Limb (tissue), 2 donors: ENCODE data around the gene AHSP.
"Not testable (repeated sequence)": the region's sequence is repeated elsewhere in the genome, so short reads cannot be mapped to it uniquely, and the experiment has no call there.

Source experiments
- DNase-seq, 2 donors: peaks; one replicate each; pipeline ENCODE4 v3.0.0-alpha.2; 2016; ENCODE audit errors: extremely low spot score in 2 of 2

The AHSP gene, protein sequence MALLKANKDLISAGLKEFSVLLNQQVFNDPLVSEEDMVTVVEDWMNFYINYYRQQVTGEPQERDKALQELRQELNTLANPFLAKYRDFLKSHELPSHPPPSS

DNA sequence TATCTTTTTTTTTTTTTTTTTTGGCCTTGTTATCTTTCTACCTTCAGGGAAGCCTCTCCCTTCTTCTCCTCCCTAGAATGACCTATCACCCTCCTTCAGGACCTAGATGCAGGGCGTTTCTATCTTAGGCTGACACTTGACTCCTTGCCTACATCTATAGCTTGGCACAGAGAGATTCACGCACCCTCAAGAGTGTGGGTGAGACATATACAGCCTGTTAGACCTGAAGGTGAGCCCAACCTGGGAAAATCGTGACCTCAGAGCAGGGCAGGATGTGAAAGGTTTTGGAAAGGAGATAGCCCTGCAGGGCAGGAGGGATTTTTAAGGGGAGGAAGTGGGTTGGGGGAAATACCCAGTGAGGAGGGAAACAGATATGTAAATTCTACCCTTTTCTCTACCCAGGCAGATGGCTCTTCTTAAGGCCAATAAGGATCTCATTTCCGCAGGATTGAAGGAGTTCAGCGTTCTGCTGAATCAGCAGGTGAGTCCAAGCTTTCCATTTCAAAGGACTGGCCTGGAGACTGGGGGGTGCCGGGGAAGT, at the start of gene AHSP:
TSS of gene AHSP (plus strand) at position 167 of the 541 bp plus-strand sequence. CDS start at position 407, 240 bp downstream.
- DNase-seq: no peak

DNA sequence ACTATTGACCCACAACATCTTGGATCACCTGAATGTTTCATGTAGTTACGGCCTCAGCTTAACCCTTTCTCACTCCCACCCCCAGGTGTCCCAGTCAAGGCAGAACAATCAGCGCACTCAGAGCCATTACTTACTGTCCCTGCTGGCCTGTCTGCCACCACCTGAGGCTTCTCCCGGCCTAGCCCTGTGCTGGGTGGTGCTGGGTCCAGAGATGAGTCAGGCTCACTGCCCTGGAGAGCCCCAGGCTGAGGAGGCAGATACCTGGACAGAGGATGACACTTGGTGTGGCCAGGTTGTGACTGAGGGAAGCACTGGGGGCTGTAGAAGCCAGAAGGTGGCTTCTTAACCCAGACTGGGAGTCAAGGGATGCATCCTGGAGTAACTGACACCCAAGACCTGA, 48.7 kb upstream of the AHSP start:
- DNase-seq: no peak

DNA sequence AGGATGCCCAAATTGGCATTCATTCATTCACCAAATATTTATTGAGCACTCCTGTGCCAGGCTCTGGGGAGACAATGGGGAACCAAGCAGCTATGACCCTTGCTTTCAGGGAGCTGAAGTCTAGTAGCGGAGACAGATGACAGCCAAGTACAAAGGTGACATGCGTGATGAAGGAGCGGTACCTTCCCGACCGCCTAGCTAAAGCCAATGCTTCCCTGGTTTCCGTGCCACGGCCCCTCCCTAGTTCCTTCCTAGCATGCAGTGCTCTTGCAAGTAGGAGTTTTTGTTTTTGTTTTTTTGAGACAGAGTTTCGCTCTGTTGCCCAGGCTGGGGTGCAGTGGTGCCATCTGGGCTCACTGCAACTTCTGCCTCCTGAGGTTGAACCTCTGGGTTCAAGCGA, 47.9 kb upstream of the AHSP start:
- DNase-seq: no peak

DNA sequence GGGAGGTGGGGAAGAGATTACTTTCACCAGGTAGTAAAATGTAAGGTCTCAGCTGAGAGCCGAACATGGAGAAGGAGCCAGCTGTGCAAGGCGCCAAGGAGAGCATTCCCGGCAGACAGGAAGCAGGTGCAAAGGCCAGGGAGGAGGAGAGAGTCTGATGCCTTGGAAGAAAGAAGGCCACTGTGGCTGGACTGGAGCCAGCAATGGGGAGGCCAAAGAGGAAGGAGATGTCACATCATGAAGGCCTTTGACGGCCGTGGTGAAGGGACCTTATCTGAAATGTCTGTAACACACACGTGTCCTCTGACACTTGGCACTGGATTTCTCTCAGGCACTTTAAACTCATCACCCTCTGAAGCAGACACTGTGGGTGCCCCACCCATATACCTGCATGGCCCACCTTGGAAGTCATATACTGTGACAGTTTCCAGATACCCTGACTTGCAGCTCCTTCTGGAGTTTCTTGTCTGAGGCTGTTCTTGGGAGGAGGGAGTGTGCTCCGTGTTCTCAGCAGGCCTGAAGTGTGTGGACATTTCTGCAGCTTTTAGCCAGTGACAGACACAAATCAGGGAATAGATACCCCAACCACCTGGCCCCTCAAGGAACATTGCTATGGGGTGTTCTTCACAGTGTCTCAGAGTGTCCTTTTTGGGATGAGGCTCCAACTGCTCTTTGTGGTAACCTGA, 46.7 kb upstream of the AHSP start:
- DNase-seq: no peak

DNA sequence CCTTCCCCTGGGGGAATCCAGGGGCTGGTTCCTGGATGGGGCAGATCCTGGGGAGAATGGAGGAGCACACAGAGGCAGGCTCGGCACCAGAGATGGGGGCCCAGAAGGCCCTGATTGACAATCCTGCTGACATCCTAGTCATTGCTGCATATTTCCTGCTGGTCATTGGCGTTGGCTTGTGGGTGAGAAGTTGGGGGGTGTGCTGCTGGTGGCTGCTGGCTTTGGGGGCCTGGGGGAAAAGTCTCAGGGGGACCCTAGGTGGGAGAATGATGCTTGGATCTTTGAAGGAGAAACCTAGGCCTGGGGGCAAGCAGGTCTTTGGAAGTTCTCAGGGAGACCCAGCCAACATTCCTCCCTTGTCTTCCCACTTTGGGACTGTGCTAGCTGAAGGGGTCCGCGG, 44.6 kb upstream of the AHSP start, which contains the start of gene SLC5A2:
TSS of gene SLC5A2 (plus strand) at position 43 of the 400 bp plus-strand sequence. CDS start at position 57, 14 bp downstream.
- DNase-seq: no peak

DNA sequence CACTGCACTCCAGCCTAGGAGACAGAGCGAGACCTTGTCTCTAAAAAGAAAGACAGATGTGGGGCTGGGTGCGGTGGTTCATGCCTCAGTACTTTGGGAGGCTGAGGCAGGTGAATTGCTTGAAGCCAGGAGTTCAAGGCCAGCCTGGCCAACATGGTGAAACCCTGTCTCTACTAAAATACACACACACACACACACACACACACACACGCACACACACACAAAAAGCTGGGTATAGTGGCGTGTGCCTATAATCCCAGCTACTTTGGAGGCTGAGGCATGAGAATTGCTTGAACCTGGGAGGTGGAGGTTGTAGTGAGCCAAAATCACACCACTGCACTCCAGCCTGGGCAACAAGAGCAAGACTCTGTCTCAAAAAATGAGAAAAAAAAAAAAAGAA, 43.7 kb upstream of the AHSP start:
- DNase-seq: not testable (repeated sequence)

DNA sequence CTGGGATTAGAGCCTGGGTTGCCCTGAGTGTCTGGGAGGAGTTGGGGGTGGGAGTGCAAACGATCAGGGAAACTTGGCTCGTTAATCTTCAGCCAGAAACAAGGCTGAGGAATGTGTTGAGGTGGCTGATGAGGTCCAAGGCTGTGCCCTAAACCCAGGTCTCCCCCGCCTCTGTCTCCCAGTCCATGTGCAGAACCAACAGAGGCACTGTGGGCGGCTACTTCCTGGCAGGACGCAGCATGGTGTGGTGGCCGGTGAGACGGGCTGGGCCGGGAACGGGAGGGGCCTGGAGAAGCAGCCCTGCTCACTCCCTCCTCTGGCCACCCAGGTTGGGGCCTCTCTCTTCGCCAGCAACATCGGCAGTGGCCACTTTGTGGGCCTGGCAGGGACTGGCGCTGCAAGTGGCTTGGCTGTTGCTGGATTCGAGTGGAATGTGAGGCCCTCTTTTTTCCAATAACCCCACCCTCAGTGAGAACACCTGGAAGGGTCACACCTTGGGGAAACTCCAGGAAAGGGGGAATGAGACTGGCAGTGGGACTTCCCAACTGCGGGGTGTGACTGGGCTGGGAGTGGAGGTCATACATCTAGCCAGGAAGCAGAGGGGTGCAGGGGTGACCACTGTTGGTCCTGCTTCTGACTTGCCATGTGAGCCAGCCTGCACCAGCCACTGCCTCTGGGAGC, 43.1 kb upstream of the AHSP start:
- no peak for DNase-seq

DNA sequence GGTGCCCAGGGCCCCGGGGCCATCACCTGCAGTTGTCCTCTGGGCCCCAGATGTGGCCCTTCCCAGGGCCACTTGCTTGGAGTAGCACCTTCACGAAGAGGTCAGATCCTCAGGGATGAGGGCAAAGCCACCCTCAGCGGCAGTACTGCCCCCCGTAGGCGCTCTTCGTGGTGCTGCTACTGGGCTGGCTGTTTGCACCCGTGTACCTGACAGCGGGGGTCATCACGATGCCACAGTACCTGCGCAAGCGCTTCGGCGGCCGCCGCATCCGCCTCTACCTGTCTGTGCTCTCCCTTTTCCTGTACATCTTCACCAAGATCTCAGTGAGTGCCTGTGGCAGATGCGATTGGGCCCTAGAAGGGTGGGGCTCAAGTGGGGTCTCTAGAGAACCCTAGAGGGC, 42.1 kb upstream of the AHSP start:
- DNase-seq: no peak

DNA sequence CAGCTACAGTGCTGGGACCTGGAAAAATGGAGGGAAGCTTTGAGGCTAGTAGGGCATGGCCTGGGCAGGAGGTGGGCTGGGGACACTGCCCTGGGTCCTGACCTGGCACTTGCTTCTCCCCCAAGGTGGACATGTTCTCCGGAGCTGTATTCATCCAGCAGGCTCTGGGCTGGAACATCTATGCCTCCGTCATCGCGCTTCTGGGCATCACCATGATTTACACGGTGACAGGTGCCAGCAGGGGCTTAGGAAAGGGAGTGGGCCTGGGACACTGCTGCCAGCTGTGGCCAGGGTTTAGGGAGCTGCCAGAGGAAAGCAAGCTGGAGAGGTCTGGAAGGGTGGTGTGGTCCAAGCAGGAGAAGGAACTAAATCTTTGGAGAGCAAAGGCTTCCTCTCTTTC, 41.7 kb upstream of the AHSP start:
- peak in 1 of 2 donors; percentile 51 for DNase-seq

DNA sequence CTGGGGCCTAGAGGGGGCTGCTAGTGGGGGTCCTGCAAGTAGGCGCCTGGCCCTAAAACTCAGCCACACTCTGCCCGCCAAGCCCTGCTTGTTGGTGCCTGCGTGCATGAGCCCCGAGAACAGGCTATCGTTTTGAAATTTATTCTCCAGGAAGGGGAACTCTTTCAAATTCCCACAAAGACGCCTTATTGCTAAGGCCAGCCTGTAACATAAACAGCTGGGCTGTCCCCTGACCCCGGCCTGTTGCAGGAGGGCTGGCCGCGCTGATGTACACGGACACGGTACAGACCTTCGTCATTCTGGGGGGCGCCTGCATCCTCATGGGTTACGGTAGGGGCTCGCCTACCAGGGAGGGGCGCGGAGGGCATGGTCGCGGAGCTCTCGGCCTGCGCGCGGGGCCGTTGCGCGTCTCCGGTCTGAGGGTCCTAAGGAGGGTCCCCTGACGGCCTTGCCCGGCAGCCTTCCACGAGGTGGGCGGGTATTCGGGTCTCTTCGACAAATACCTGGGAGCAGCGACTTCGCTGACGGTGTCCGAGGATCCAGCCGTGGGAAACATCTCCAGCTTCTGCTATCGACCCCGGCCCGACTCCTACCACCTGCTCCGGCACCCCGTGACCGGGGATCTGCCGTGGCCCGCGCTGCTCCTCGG, 40.5 kb upstream of the AHSP start:
- DNase-seq: no peak

DNA sequence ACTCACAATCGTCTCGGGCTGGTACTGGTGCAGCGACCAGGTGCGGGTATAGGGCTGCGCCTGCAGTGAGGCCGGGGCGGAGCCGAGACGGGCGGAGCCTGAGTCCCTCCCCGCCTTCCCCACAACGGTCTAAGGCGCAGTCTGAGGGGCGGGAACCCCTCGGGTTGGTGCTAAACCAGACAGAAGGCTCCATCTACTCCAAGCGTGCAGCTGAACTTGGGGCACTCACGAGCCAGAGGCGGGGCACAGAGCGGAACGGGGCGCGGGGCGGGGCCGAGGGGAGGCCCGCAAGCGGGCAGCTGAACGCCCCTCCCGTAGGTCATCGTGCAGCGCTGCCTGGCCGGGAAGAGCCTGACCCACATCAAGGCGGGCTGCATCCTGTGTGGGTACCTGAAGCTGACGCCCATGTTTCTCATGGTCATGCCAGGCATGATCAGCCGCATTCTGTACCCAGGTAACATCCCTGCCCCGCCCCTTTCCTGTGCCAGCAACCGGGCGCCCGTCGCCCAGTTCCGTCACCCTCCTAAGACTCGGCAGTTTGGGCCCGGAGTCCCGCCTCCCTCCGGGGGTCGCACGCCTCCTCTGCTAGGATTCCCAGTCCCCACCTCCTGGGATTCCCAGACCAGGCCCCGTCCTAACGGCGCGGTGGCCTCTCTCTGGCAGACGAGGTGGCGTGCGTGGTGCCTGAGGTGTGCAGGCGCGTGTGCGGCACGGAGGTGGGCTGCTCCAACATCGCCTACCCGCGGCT, 39.8 kb upstream of the AHSP start:
- peak in 1 of 2 donors; percentile 70 for DNase-seq

DNA sequence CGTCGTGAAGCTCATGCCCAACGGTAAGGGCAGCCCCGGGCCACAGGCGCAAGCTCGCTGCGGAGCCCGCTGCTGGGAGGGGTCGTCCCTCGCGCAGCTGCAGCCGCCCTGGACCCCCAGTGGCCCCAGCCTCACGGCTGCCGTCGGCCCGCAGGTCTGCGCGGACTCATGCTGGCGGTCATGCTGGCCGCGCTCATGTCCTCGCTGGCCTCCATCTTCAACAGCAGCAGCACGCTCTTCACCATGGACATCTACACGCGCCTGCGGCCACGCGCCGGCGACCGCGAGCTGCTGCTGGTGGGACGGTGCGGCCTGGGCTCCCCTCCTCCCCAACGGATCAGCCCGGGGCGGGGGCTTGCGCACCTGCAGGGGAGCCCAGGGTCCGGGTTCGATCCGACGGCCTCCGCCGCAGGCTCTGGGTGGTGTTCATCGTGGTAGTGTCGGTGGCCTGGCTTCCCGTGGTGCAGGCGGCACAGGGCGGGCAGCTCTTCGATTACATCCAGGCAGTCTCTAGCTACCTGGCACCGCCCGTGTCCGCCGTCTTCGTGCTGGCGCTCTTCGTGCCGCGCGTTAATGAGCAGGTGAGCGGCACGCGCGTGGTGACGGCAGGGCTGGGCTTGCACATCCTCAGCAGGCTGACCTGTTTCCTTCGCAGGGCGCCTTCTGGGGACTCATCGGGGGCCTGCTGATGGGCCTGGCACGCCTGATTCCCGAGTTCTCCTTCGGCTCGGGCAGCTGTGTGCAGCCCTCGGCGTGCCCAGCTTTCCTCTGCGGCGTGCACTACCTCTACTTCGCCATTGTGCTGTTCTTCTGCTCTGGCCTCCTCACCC, 39.0 kb upstream of the AHSP start:
- no peak for DNase-seq

DNA sequence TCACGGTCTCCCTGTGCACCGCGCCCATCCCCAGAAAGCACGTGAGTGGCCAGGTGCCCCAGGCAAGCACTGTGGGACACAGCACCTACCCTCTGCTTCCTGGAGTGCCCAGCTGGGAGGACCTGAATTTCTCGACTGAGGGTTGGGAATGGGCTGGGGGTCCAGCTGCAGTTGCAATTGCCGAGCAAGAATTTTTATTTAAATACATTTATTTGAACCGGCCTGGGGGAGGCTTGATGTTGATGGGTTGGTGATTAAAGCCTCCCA, 38.5 kb upstream of the AHSP start:
- DNase-seq: no peak

DNA sequence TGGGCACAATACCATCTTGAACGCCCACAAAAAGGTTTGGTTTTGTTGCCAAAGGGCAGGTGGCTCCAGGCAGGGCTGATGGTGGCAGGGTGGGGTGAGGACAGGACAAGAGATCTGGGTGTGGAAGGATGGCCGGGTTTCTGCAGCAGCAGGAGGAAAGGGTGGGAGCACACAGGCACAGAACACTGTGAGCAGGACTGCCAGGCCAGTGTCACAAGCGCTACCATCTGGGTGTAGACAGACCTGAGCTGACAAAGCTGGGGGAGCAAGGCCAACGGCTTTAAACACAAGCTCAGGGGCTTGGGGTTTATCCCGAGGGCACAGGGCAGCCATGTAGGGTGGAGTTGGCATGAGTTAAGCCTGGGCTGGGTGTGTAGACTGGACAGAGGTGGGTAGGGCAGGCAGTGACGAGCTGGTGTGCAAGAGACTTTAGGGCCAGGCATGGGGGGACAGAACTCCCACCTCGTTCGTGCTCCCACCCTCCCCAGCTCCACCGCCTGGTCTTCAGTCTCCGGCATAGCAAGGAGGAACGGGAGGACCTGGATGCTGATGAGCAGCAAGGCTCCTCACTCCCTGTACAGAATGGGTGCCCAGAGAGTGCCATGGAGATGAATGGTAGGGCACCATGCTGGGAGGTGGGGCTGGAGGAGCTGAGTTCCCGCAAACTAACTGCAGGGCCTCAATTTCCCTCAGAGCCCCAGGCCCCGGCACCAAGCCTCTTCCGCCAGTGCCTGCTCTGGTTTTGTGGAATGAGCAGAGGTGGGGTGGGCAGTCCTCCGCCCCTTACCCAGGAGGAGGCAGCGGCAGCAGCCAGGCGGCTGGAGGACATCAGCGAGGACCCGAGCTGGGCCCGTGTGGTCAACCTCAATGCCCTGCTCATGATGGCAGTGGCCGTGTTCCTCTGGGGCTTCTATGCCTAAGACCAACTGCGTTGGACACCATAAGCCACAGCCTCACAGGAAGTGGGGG, 37.8 kb upstream of the AHSP start:
- no peak for DNase-seq

DNA sequence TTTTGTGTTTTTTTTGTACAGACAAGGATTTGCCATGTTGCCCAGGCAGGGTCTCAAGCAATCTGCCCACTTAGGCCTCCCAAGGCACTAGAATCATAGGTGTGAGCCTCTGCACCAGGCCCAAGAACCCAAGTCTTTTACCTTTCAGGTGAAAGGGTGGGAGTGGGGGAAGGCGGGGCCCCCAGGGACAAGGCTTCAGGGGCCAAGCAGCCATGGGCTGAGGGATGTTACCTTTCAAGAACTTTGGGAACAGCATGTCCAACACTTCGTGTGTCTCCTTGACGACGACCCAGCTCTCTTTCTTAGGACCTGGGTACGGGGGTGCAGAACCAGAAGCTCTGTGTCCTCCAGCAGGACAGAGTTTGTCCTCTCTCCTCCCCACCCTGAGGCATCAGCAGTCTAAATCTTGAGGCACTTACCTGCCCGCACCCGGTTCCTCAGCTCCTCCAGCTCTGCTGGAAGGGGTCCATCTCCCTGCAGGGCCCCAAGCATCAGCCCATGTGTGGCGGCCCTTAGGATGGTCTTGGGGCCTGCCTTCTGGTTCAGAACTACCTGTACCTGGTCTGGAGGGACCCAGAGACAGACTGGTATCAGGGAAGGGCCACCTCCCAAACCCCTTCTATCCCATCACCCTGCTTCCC, 35.8 kb upstream of the AHSP start:
- DNase-seq: no peak

DNA sequence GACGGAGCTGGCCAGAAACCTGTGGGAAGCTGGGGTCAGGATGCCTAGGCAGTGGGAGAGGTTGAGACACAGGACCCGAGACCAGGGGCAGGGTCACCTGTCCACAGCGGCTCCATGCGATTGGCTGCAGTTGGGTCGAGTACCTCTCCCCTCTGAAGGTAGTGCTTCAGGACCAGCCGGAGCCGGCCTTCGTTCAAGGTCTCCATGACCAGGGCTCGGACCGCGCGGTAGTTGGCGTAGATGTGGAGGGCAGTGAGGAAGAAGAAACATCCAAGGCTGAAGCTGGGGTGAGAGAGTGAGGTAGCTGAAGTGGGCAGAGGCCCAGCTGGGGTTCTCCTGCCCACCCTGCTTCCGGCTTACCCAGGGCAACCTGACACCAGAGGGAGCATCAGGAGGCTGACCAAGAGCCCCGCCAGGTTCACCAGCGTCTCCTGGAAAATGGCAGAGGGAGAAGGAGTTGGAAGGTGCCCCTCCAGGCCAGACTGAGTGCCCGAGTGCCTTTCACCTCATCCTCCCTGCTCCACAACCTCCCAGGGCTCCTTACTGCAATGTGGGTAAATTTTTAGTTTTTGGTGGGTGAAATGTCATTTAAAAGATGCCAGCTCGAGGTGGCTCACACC, 34.1 kb upstream of the AHSP start:
- no peak for DNase-seq

DNA sequence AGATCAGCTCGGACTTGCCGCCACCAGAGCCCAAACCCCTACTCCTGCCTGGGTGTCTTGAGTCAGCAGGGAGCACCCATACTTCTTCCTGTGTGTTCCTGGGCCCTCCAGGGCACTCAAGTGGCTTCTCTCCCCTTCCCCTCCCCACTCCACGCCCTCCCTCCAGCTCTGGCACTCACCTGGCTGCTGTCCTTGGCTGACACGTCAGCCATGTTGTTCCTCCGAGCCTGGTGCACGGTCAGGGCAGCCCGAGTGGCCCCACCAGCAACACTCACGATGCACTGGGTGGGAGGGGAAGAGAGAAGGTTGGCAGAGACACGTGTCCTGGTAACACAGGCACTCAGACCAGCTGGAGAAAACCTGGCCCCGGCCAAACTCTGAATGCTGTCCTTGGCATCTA, 31.0 kb upstream of the AHSP start:
- no peak for DNase-seq

DNA sequence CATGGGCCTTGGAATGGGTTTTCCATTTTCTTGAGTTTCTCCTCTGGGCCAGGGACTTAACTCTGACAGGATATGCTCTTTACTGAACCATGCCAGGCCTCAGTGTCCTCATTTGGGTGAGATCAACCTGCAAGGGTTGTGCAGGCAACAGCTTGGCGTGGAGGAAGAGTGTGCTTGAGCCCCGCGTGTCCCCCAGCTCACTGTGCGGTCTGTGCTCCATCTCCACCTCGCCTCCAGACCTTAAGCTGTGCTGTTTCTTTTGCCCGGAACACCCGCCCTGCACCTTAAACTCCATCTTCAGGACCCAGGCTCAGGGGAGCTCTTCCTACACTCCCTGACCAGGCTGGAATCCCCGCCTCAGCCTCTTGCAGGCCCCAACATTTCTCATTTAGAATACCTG, 29.2 kb upstream of the AHSP start:
- no peak for DNase-seq

DNA sequence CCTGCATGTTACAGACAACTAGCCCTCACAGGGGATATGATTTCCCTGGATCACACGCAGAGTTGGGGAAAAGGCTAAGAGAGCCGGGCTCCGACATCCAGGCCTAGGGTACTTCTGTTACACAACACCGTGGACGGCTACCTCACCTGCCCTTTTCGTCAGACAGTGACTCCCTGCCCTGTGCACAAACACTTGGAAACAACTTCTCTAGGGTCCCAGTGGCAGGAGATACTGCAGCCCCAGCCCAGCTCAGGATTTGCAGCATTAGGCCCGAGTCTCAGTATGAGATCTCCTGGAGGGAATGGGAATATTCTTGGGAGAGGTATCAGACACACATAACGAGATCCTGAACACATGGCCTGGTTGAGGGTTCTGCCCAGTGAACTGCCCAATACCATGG, 27.8 kb upstream of the AHSP start:
- no peak for DNase-seq
